Hippocampal formation (tissue), 2 donors: ENCODE measurements around the gene GTF3C2.

Source experiments
- DNase-seq, 2 donors: peaks; one replicate each; lab custom pipeline; 2025; lab: John Stamatoyannopoulos, UW

GTF3C2 gene

GRCh38 chr2:27356382-27357181 lies at the start of gene GTF3C2:
Gene GTF3C2, minus strand, starts transcription at chr2:27356764. Its CDS starts 13,210 bp downstream, at chr2:27343554.
- peak; percentile 91 to 98 for DNase-seq

- DNase-seq, result no peak
Measured at GRCh38 chr2:27400348-27401135, 44.0 kb upstream of the GTF3C2 start.

GRCh38 chr2:27398962-27399361 lies 42.4 kb upstream of the GTF3C2 start:
- DNase-seq, result no peak

- DNase-seq, result no peak
Measured at GRCh38 chr2:27393225-27393624, 36.7 kb upstream of the GTF3C2 start.

- no peak for DNase-seq
Measured at GRCh38 chr2:27390822-27391679, 34.5 kb upstream of the GTF3C2 start.

- DNase-seq, result no peak
Measured at GRCh38 chr2:27381577-27382181, 25.1 kb upstream of the GTF3C2 start.

GRCh38 chr2:27380626-27381545 lies 24.3 kb upstream of the GTF3C2 start, which contains the start of gene ZNF513:
Gene ZNF513, minus strand, starts transcription at chr2:27380734. Its CDS starts 208 bp downstream, at chr2:27380526.
- DNase-seq, result peak; percentile 96 to 97

GRCh38 chr2:27379836-27380625 lies 23.5 kb upstream of the GTF3C2 start:
- peak; percentile 48 to 88 for DNase-seq

- DNase-seq, result no peak
Measured at GRCh38 chr2:27379383-27379835, 22.8 kb upstream of the GTF3C2 start.

GRCh38 chr2:27378809-27379290 lies 22.3 kb upstream of the GTF3C2 start:
- no peak for DNase-seq

- DNase-seq, result no peak
Measured at GRCh38 chr2:27378096-27378808, 21.7 kb upstream of the GTF3C2 start.

- no peak for DNase-seq
Measured at GRCh38 chr2:27377618-27378095, 21.1 kb upstream of the GTF3C2 start.

GRCh38 chr2:27376866-27377617 lies 20.5 kb upstream of the GTF3C2 start:
- no peak for DNase-seq

- DNase-seq, result no peak
Measured at GRCh38 chr2:27376151-27376865, 19.7 kb upstream of the GTF3C2 start.

GRCh38 chr2:27375513-27376099 lies 19.0 kb upstream of the GTF3C2 start:
- DNase-seq, result no peak

GRCh38 chr2:27373567-27373966 lies 17.0 kb upstream of the GTF3C2 start:
- DNase-seq, result no peak

GRCh38 chr2:27372937-27373336 lies 16.4 kb upstream of the GTF3C2 start:
- no peak for DNase-seq
